K562 (cell line): ENCODE measurements around the gene ODF4. TPM values are rescaled to one million over a fixed set of nuclear protein-coding genes. Genes with fewer than 3 reads are reported as not detected.
A peak's percentile ranks its signal among the peaks of the same experiment; 100 is the strongest.

Experiments
- DNMT1 ChIP-seq: fragments of 450-650 bp; IDR thresholded peaks from 2 replicates; pipeline ENCODE4 v1.6.1; 2016; ENCODE audit warnings: antibody characterized with exemption, mild to moderate bottlenecking
- ETS2 ChIP-seq: IDR thresholded peaks from 2 replicates; pipeline ENCODE4 v1.6.1; 2016; ENCODE audit warnings: borderline replicate concordance, missing genetic modification characterization, mild to moderate bottlenecking, moderate library complexity, missing compliant biosample characterization; ENCODE audit not compliant: poor library complexity, severe bottlenecking
- MEIS2 ChIP-seq: fragments of 450-650 bp; IDR thresholded peaks from 2 replicates; pipeline ENCODE4 v1.6.1; 2014; ENCODE audit warnings: mild to moderate bottlenecking; ENCODE audit not compliant: partially characterized antibody
- OTX1 ChIP-seq: fragments of 450-650 bp; formaldehyde crosslinking; IDR thresholded peaks from 2 replicates; pipeline ENCODE4 v1.4.0; 2022; ENCODE audit warnings: mild to moderate bottlenecking
- U2AF1 ChIP-seq: fragments of 200-400 bp; formaldehyde crosslinking; optimal IDR thresholded peaks from 2 replicates; pipeline ENCODE3; 2017; ENCODE audit warnings: mild to moderate bottlenecking, low read depth, low read length, moderate library complexity
- VEZF1 ChIP-seq: fragments of 200-800 bp; sonication (Bioruptor generic); IDR thresholded peaks from 2 replicates; pipeline ENCODE4 v1.6.1; 2017; ENCODE audit warnings: missing genetic modification characterization, missing compliant biosample characterization
- ZNF3 ChIP-seq: fragments of 250-450 bp; sonication (Bioruptor Pico); IDR thresholded peaks from 2 replicates; pipeline ENCODE4 v1.5.0; 2021; ENCODE audit warnings: mild to moderate bottlenecking, moderate library complexity
- ZNF318 ChIP-seq, 2 experiments: fragments of 450-650 bp; IDR thresholded peaks; 2 replicates each; pipeline ENCODE4 v1.6.1; 2016; ENCODE audit warnings: mild to moderate bottlenecking in 2 of 2, borderline replicate concordance in 1 of 2, low read depth in 1 of 2, moderate library complexity in 1 of 2
- ZNF717 ChIP-seq: fragments of 250-450 bp; sonication (Bioruptor Pico); IDR thresholded peaks from 2 replicates; pipeline ENCODE4 v1.5.0; 2021
- ZSCAN32 ChIP-seq: fragments of 450-650 bp; formaldehyde crosslinking; IDR thresholded peaks from 2 replicates; pipeline ENCODE4 v1.4.0; 2020; ENCODE audit warnings: mild to moderate bottlenecking, moderate library complexity
- polyA plus RNA-seq, 8 experiments: library from polyadenylated mRNA; depleted of rRNA in 4 of 8; stranded (reverse) in 5 of 8; unstranded in 3 of 8; fragments of >200 nt; fragmentation: Nextera tagmentation in 2 of 8; fragmentation: Illumina TruSeq in 1 of 8; extraction: Ambion mirVana in 2 of 8; extraction: Trizol in 1 of 8; gene quantifications; 2 replicates each; pipeline versions ENCODE4 v1.2.1 to v1.2.3, GENCODE V29; 2011 to 2014; ENCODE audit warnings: inconsistent platforms in 1 of 8, missing spikeins in 1 of 8
- total RNA-seq, 7 experiments: library from RNA; depleted of rRNA in 6 of 7; stranded (reverse); fragments of >200 nt in 6 of 7; fragmentation: Illumina TruSeq in 2 of 7; extraction: Trizol in 2 of 7; gene quantifications; 2 replicates each; pipeline versions ENCODE4 v1.2.1 to v1.2.3, GENCODE V29; 2011 to 2021; ENCODE audit warnings: low replicate concordance in 1 of 7
- TF ChIP-seq, protein P1 (sequence below): fragments of 250-450 bp; sonication (Bioruptor Pico); IDR thresholded peaks from 2 replicates; pipeline ENCODE4 v1.5.0; 2021; ENCODE audit warnings: mild to moderate bottlenecking, moderate library complexity

Gene ODF4
- total and polyA plus RNA-seq, 9 of the 15 experiments (the other 6 are each of a cell fraction or from before 2014, with no cell fraction given): not detected

DNA sequence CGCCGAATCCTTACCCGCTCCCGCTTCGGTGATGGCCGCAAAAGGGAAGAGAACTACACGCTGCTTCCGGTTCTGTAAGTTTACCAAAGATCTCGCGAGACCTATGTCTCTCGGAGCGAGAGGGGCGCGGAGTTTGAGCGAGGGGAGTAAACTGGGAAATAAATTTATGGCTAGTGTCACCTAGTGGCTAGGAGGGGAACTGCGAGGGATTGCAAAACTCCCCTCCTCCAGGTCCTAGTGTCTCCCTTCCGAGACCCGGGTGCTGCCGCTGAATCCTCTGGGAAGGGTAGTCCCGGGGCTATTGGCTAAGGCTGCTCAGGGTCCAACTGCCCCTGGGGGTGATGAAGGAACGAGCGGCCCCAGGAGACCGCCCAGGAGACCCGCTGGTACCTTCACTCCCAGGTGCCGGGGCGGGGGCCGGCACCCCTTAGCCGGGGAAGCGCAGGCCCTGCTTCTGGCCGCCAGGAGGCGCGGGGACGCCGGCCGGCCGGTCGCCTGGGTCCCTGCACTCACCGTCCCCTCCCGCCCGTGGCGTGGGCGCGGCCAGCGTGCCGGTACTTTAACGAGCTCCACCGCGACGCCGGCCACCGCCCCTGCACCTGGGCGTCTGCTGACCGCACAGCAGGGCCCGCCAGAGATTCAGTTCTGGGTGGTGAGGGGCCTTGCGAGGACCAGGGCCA, 43.6 kb downstream of the ODF4 start, which contains the start of gene RPL26 (continued):
- TF ChIP-seq ZNF318 (IDR thresholded peaks at IDR 0.05; ENCODE audit: borderline replicate concordance in 1 of 2, low read depth in 1 of 2) (peak in 1 of 2 experiments; percentile 58; a peak in 1 of 4 replicates), ZNF717 (CRISPR knock-in tag) (no peak), VEZF1 (peak; percentile 82), ZNF3 (CRISPR knock-in tag) (no peak), OTX1 (no peak), ETS2 (tag) (no peak), DNMT1 (no peak), U2AF1 (peak; percentile 31), ZSCAN32 (CRISPR knock-in tag) (no peak), MEIS2 (no peak)
- TF ChIP-seq, protein P1, sequence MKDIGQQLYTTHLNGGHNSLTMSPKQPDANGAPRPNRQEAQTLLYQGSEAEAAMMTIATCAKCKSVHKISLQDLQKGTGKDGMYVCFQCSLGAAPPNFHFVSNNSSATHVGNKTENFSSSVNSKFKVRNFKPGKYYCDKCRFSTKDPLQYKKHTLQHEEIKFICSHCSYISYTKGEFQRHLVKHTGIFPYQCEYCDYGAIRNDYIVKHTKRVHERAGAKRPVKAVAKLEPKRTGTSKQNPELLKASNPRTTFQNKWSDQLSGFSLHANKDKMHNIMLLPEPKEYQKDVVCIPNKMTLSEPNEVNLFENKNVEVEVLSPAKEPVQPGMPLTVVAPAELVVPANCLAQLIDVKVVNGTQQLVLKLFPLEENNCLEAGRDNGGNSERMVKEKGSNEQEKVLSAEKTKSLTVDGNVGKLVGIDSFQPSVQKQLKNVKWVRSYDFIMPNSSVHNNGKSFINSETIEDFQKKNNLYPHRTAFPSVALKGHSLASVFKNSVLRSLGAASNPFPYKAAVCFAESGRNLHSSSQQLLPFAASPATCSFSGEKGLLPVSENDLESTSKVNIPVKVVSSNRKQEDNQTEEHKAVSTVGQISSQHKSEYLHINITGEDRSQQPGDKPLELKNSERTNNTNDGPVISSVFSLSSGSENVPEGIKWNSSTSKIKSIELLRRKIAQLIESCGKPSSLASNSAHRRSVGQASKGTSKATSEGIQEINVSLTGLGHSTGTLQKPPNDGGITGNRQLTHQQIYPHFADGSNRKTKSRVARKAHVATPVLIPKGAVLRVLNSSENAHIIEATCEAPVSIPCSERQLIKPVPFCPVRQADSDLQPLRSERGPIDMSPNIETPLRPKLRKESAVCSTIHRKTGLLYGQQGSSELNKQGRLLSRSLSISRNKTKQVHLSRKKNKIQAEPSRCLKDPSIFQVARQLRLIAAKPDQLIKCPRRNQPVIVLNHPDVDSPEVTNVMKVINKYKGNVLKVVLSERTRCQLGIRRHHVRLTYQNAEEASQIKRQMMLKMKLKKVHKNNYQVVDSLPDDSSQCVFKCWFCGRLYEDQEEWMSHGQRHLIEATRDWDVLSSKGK (CRISPR knock-in tag): no peak
